ENCODE data around the gene PCMT1. TPM values are rescaled to one million over a fixed set of nuclear protein-coding genes. Genes with fewer than 3 reads are reported as not detected.

The PCMT1 gene
- total RNA-seq, 2 donors from 2014 or later = 32.4 to 32.9 TPM

- peaks cover 5% of the 10 kb centered on the region for H3K4me1 Mint-ChIP-seq
- peaks cover 7% of the 10 kb centered on the region for H3K36me3 Mint-ChIP-seq (ENCODE audit: low read depth)
- no peaks in the 10 kb centered on the region for H3K27me3 Mint-ChIP-seq
- H3K4me3 Mint-ChIP-seq = no peak overlapping the region
- H3K9me3 ChIP-seq (ENCODE audit: control insufficient read depth, low read length, poor library complexity, severe bottlenecking) = no peaks in the 10 kb centered on the region
- ATAC-seq = no peak
- no peak overlapping the region for H3K27ac Mint-ChIP-seq
- no peak for DNase-seq
Measured at GRCh38 chr6:149783551-149783950, 34.0 kb downstream of the PCMT1 start.

- Mint-ChIP-seq H3K27ac (peak overlapping the region; percentile 8), H3K4me3 (no peak overlapping the region), H3K4me1 (peaks cover 13% of the 10 kb centered on the region), H3K27me3 (no peaks in the 10 kb centered on the region), H3K36me3 (ENCODE audit: low read depth) (peaks cover 1% of the 10 kb centered on the region)
- no peaks in the 10 kb centered on the region for H3K9me3 ChIP-seq (ENCODE audit: control insufficient read depth, low read length, poor library complexity, severe bottlenecking)
- no peak for DNase-seq
- ATAC-seq = no peak
Measured at GRCh38 chr6:149806127-149806526, 56.6 kb downstream of the PCMT1 start.

GRCh38 chr6:149809798-149810197 is 60.3 kb downstream of the PCMT1 start:
- no peaks in the 10 kb centered on the region for H3K9me3 ChIP-seq (ENCODE audit: control insufficient read depth, low read length, poor library complexity, severe bottlenecking)
- peaks cover 14% of the 10 kb centered on the region for H3K4me1 Mint-ChIP-seq
- H3K4me3 Mint-ChIP-seq = no peak overlapping the region
- peaks cover 5% of the 10 kb centered on the region for H3K36me3 Mint-ChIP-seq (ENCODE audit: low read depth)
- H3K27me3 Mint-ChIP-seq = no peaks in the 10 kb centered on the region
- DNase-seq (no peak), ATAC-seq (no peak)
- no peak overlapping the region for H3K27ac Mint-ChIP-seq

- H3K9me3 ChIP-seq (ENCODE audit: control insufficient read depth, low read length, poor library complexity, severe bottlenecking) = no peaks in the 10 kb centered on the region
- Mint-ChIP-seq H3K4me1 (peaks cover 6% of the 10 kb centered on the region), H3K27me3 (no peaks in the 10 kb centered on the region), H3K4me3 (no peak overlapping the region), H3K36me3 (ENCODE audit: low read depth) (peaks cover 5% of the 10 kb centered on the region), H3K27ac (no peak overlapping the region)
- DNase-seq (no peak), ATAC-seq (no peak)
Measured at GRCh38 chr6:149813351-149813750, 63.8 kb downstream of the PCMT1 start.

- no peaks in the 10 kb centered on the region for H3K9me3 ChIP-seq (ENCODE audit: control insufficient read depth, low read length, poor library complexity, severe bottlenecking)
- ATAC-seq (no peak), DNase-seq (no peak)
- Mint-ChIP-seq H3K4me3 (no peak overlapping the region), H3K36me3 (ENCODE audit: low read depth) (peaks cover 5% of the 10 kb centered on the region), H3K27me3 (no peaks in the 10 kb centered on the region), H3K27ac (no peak overlapping the region), H3K4me1 (peaks cover 5% of the 10 kb centered on the region)
Measured at GRCh38 chr6:149815788-149816187, 66.2 kb downstream of the PCMT1 start.

GRCh38 chr6:149820506-149820905 is 71.0 kb downstream of the PCMT1 start:
- Mint-ChIP-seq H3K27ac (no peak overlapping the region), H3K4me1 (peaks cover 6% of the 10 kb centered on the region), H3K36me3 (ENCODE audit: low read depth) (no peaks in the 10 kb centered on the region), H3K4me3 (no peak overlapping the region), H3K27me3 (no peaks in the 10 kb centered on the region)
- DNase-seq (no peak), ATAC-seq (no peak)
- no peaks in the 10 kb centered on the region for H3K9me3 ChIP-seq (ENCODE audit: control insufficient read depth, low read length, poor library complexity, severe bottlenecking)

- ATAC-seq = no peak
- H3K4me3 Mint-ChIP-seq = no peak overlapping the region
- H3K27me3 Mint-ChIP-seq = no peaks in the 10 kb centered on the region
- H3K36me3 Mint-ChIP-seq (ENCODE audit: low read depth) = no peaks in the 10 kb centered on the region
- no peak overlapping the region for H3K27ac Mint-ChIP-seq
- DNase-seq = no peak
- no peaks in the 10 kb centered on the region for H3K9me3 ChIP-seq (ENCODE audit: control insufficient read depth, low read length, poor library complexity, severe bottlenecking)
- H3K4me1 Mint-ChIP-seq = peaks cover 6% of the 10 kb centered on the region
Measured at GRCh38 chr6:149821492-149821891, 72.0 kb downstream of the PCMT1 start.

- Mint-ChIP-seq H3K4me1 (peaks cover 6% of the 10 kb centered on the region), H3K27me3 (no peaks in the 10 kb centered on the region)
Measured at GRCh38 chr6:149823013-149823412, 73.5 kb downstream of the PCMT1 start.

GRCh38 chr6:149825292-149825691 is 75.8 kb downstream of the PCMT1 start:
- H3K27me3 Mint-ChIP-seq = no peaks in the 10 kb centered on the region

More at GRCh38 chr6:149823013-149823412, 73.5 kb downstream of the PCMT1 start:
- Mint-ChIP-seq H3K36me3 (ENCODE audit: low read depth) (no peaks in the 10 kb centered on the region), H3K27ac (peak overlapping the region; percentile 49), H3K4me3 (no peak overlapping the region)
- no peaks in the 10 kb centered on the region for H3K9me3 ChIP-seq (ENCODE audit: control insufficient read depth, low read length, poor library complexity, severe bottlenecking)
- no peak for DNase-seq
- ATAC-seq = no peak

GRCh38 chr6:149830731-149831307 is 81.3 kb downstream of the PCMT1 start:
- DNase-seq = no peak
- no peaks in the 10 kb centered on the region for H3K9me3 ChIP-seq (ENCODE audit: control insufficient read depth, low read length, poor library complexity, severe bottlenecking)
- Mint-ChIP-seq H3K4me3 (no peak overlapping the region), H3K27me3 (no peaks in the 10 kb centered on the region), H3K27ac (no peak overlapping the region), H3K36me3 (ENCODE audit: low read depth) (no peaks in the 10 kb centered on the region), H3K4me1 (peaks cover 3% of the 10 kb centered on the region)
- no peak for ATAC-seq

More at GRCh38 chr6:149825292-149825691, 75.8 kb downstream of the PCMT1 start:
- no peak for ATAC-seq
- H3K4me1 Mint-ChIP-seq = peaks cover 3% of the 10 kb centered on the region
- no peaks in the 10 kb centered on the region for H3K9me3 ChIP-seq (ENCODE audit: control insufficient read depth, low read length, poor library complexity, severe bottlenecking)
- no peaks in the 10 kb centered on the region for H3K36me3 Mint-ChIP-seq (ENCODE audit: low read depth)
- H3K27ac Mint-ChIP-seq = no peak overlapping the region
- no peak for DNase-seq
- no peak overlapping the region for H3K4me3 Mint-ChIP-seq

GRCh38 chr6:149831308-149831820 is 81.8 kb downstream of the PCMT1 start:
- no peaks in the 10 kb centered on the region for H3K27me3 Mint-ChIP-seq
- no peak overlapping the region for H3K4me3 Mint-ChIP-seq
- H3K9me3 ChIP-seq (ENCODE audit: control insufficient read depth, low read length, poor library complexity, severe bottlenecking) = no peaks in the 10 kb centered on the region
- peaks cover 3% of the 10 kb centered on the region for H3K4me1 Mint-ChIP-seq
- no peak overlapping the region for H3K27ac Mint-ChIP-seq
- ATAC-seq (no peak), DNase-seq (no peak)
- H3K36me3 Mint-ChIP-seq (ENCODE audit: low read depth) = no peaks in the 10 kb centered on the region

GRCh38 chr6:149833651-149834050 is 84.1 kb downstream of the PCMT1 start:
- peaks cover 3% of the 10 kb centered on the region for H3K4me1 Mint-ChIP-seq
- H3K36me3 Mint-ChIP-seq (ENCODE audit: low read depth) = no peaks in the 10 kb centered on the region
- no peak for ATAC-seq
- H3K27ac Mint-ChIP-seq = no peak overlapping the region
- H3K4me3 Mint-ChIP-seq = no peak overlapping the region
- DNase-seq = no peak
- H3K9me3 ChIP-seq (ENCODE audit: control insufficient read depth, low read length, poor library complexity, severe bottlenecking) = no peaks in the 10 kb centered on the region
- H3K27me3 Mint-ChIP-seq = no peaks in the 10 kb centered on the region

GRCh38 chr6:149834513-149835481 is 85.3 kb downstream of the PCMT1 start:
- H3K4me1 Mint-ChIP-seq = peaks cover 3% of the 10 kb centered on the region
- no peaks in the 10 kb centered on the region for H3K9me3 ChIP-seq (ENCODE audit: control insufficient read depth, low read length, poor library complexity, severe bottlenecking)
- H3K27ac Mint-ChIP-seq = no peak overlapping the region
- no peaks in the 10 kb centered on the region for H3K27me3 Mint-ChIP-seq
- no peak overlapping the region for H3K4me3 Mint-ChIP-seq
- ATAC-seq = peak; percentile 88
- no peaks in the 10 kb centered on the region for H3K36me3 Mint-ChIP-seq (ENCODE audit: low read depth)
- DNase-seq = peak; percentile 42 to 79 (median 52)
